Measurements from ENCODE around the gene IL17RB. TPM values are rescaled to one million over a fixed set of nuclear protein-coding genes. Genes with fewer than 3 reads are reported as not detected.

The IL17RB gene
- total and polyA plus RNA-seq, 2 of the 4 experiments (the other 2 are of a cell fraction): under 0.01 TPM; not detected in 1

GRCh38 chr3:53804697-53805462 is 41.5 kb upstream of the IL17RB start:
- dilution Hi-C loops (cut with HindIII; ENCODE audit: low sequenced_read_pairs, unreplicated experiment) (no loop called here), intact Hi-C loops (cut with micrococcal nuclease) (no loop called here), in situ Hi-C loops (cut with MboI; ENCODE audit: low sequenced_read_pairs) (no loop called here)
- Histone ChIP-seq H3K4me1 (ENCODE audit: control insufficient read depth, insufficient read depth, low read length) (peaks cover 14% of the 10 kb centered on the region), H3K18ac (ENCODE audit: low read depth, low read length) (peak overlapping the region; percentile 22; the same call in 1 of the 2 replicates), H3K9ac (ENCODE audit: low read depth, low read length) (no peak overlapping the region), H3K9me1 (ENCODE audit: insufficient read depth, low read length) (peaks cover 20% of the 10 kb centered on the region), H2AK5ac (ENCODE audit: low read depth, low read length) (peak overlapping the region; percentile 89; the same call in 1 of the 2 replicates), H3K27ac (ENCODE audit: insufficient read depth, low read length) (peak overlapping the region; percentile 18; the same call in 1 of the 2 replicates), H4K20me1 (ENCODE audit: insufficient read depth, low read length) (no peaks in the 10 kb centered on the region), H3K36me3 (ENCODE audit: control insufficient read depth, insufficient read depth, low read length) (no peaks in the 10 kb centered on the region), H3K4ac (ENCODE audit: low read depth, low read length) (peak overlapping the region; percentile 95), H3K9me3 (ENCODE audit: control insufficient read depth, insufficient read depth, low read length) (no peaks in the 10 kb centered on the region), H3K14ac (replicated peaks; ENCODE audit: low read depth, low read length) (peak overlapping the region; percentile 93), H2AK9ac (replicated peaks; ENCODE audit: low read depth, low read length, poor library complexity) (peak overlapping the region; percentile 91), H3K23ac (ENCODE audit: low read depth, low read length) (peak overlapping the region; percentile 46), H3K4me3 (ENCODE audit: insufficient read depth, low read depth, low read length) (no peak overlapping the region), H2BK20ac (ENCODE audit: low read depth, low read length) (peak overlapping the region; percentile 98), H3K79me1 (ENCODE audit: low read depth in 1 of 2, low read length in 2 of 2) (no peaks in the 10 kb centered on the region), H3K4me2 (ENCODE audit: low read depth, low read length) (no peak overlapping the region), H4K5ac (ENCODE audit: low read depth, low read length) (peak overlapping the region; percentile 47), H3K27me3 (ENCODE audit: control insufficient read depth, insufficient read depth, low read length) (no peaks in the 10 kb centered on the region), H4K91ac (ENCODE audit: insufficient read depth, low read depth, low read length) (peak overlapping the region; percentile 91), H4K8ac (ENCODE audit: low read depth in 2 of 2, low read length in 2 of 2) (peak overlapping the region; percentile 15 to 94; a peak in 3 of 4 replicates), H3K56ac (ENCODE audit: extremely low read depth, insufficient read depth, low read length) (peak overlapping the region; percentile 57; the same call in 1 of the 2 replicates), H2AFZ (replicated peaks; ENCODE audit: low read length, poor library complexity) (peak overlapping the region; percentile 94), H2BK15ac (ENCODE audit: low read depth, low read length) (peak overlapping the region; percentile 99; the same call in 2 of the 3 replicates), H2BK5ac (ENCODE audit: low read depth, low read length, poor library complexity, severe bottlenecking) (peak overlapping the region; percentile 73), H2BK120ac (ENCODE audit: low read depth, low read length) (peak overlapping the region; percentile 98)
- ChIA-PET POLR2A (ENCODE audit: unreplicated experiment) (no interaction called here), CTCF (no interaction called here)
- TF ChIP-seq CTCF (conservative IDR thresholded peaks at IDR 0.05; ENCODE audit: low read depth, low read length): no peak
- TF ChIP-seq FOS (IDR thresholded peaks at IDR 0.05; ENCODE audit: low read depth, low read length): peak; percentile 62
- no peak for TF ChIP-seq RFX5 (IDR thresholded peaks at IDR 0.05; ENCODE audit: low read depth, low read length)
- TF ChIP-seq RCOR1 (IDR thresholded peaks at IDR 0.05; ENCODE audit: insufficient replicate concordance, low read length): peak; percentile 14
- peak; percentile 71 for TF ChIP-seq BHLHE40 (IDR thresholded peaks at IDR 0.05; ENCODE audit: low read depth, low read length)
- TF ChIP-seq USF2 (IDR thresholded peaks at IDR 0.05; ENCODE audit: low read depth, low read length): no peak
- TF ChIP-seq RAD21 (IDR thresholded peaks at IDR 0.05; ENCODE audit: low read length): no peak
- no peak for TF ChIP-seq POLR2A (IDR thresholded peaks at IDR 0.05; ENCODE audit: low read depth, low read length)
- 80% methylated on average over 1 of the region's 14 CpGs; no CpG with 5 or more reads in 1 of the 2 experiments for WGBS, 2 experiments (ENCODE audit: extremely low coverage in 2 of 2, insufficient read length in 1 of 2)
- ATAC-seq (ENCODE audit: low read depth): peak; percentile 82
- BruUV-seq (replicated peaks): no TSS peak
- peak; percentile 80 for DNase-seq

Data from IMR-90 (cell line).